GM08714 (cell line): ENCODE results near the gene CGGBP1.
A peak's percentile ranks its signal among the peaks of the same experiment; 100 is the strongest.

ENCODE experiments used
- H3K4me3 ChIP-seq: fragments of 200-500 bp; sonication (Bioruptor generic); 2 replicates; pipeline ENCODE4 v1.5.1; 2014; ENCODE audit warnings: mild to moderate bottlenecking, low read length, inconsistent platforms
- ZNF274 ChIP-seq: IDR thresholded peaks from 2 replicates; pipeline ENCODE4 v1.6.1; 2012; ENCODE audit warnings: mild to moderate bottlenecking, low read depth, low read length

Gene CGGBP1, protein sequence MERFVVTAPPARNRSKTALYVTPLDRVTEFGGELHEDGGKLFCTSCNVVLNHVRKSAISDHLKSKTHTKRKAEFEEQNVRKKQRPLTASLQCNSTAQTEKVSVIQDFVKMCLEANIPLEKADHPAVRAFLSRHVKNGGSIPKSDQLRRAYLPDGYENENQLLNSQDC

DNA sequence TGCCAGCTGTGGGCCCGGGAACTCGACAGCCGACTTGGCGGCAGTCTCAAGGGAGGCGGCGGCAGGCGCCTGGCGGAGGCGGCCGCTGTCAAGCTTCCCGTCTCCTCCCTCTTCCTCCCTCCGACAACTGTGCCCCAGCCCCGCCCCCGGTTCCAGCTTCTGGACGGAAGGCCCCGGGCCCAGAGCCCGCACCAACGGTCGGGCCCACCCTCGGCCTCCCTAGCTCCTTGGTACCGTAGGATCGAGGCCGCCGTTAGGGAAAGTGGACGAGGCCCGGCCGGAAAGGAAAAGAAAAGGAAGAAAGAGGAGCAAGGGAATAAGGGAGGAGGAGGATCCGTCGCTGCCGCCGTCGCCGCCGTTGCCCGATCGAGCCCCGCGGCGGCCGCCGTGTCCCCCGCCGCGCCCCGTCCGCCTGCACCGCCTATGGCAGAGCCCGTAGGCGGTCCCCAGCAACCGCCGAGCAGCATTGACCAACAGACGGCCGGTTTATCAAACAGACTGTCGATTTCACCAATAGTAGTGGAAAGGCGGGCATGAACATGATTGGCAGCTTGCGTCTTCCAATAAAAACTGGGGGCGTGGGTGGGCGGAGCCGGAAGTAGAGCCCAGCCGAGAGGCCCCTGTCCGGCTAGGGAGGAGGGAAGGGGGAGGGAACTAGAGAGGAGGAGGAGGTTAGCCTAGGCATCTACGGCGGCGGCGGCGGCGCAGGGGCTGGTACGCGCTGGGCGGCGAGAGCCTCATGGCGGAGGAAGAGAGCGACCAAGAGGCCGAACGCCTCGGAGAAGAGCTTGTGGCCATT, at the start of gene CGGBP1, which contains the start of gene ZNF654:
TSS of gene CGGBP1 (minus strand) at position 425 of the 799 bp plus-strand sequence. CDS start 3,029 bp downstream, outside the sequence.
TSS of gene ZNF654 (plus strand) at position 675 of the 799 bp plus-strand sequence. CDS start at position 740, 65 bp downstream.
- peak within 1 kb of the TSS; percentile 100 for H3K4me3 ChIP-seq
- TF ChIP-seq ZNF274 = no peak

DNA sequence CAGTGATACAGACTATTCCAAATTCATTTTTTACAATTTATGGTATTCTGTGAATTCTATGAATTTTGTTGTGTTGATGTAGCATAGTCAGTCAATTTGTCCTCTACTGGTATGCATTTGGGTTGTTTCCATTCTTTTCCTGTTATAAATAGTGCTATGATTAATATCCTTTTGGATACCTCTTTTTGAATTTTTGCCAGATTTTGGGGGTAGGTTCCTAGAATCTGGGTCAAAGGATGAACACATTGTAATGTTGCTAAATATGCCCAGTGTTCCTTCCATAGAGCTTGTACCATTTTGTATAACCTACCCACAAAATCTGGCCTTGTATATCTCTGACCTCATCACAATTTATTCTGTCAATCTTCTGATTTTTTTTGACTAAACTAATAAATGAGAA, 46.5 kb upstream of the CGGBP1 start:
- TF ChIP-seq ZNF274 = no peak
- H3K4me3 ChIP-seq = no peak overlapping the region

DNA sequence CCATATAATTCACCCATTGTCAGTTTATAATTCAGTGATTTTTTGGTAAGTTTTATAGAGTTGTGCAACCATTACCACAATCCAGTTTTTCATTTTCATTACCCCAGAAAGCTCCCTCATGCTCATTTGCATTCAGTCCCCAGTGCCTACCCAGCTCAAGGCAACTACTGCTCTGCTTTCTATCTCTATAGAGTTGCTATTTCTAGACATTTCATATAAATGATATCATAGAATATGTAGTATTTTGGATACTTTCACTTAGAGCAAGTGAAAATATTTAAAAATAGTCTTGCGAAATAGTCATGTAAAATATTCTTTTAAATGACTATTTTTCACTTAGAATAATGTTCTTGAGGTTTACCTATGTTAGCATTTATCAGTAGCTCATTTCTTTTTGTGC, 42.3 kb upstream of the CGGBP1 start:
- H3K4me3 ChIP-seq = no peak overlapping the region
- no peak for TF ChIP-seq ZNF274

DNA sequence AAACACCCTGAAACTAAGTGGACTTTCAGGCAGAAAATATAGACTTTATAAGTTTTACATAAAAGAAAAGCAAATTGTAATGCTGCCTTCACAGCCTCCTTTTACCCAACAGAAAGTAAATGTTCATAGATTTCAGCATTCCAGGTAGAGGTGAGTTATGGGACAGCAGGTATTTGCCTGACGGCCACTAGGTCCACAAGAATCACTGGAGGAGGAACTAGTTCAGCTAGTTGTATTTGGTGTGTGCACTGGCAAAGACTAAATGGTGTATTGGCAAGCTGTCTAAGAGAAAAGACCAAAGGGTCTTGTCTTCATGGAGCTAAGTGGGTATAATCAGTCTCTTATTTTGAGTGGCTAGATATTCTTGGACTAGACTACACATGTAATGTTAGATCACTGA, 34.5 kb upstream of the CGGBP1 start:
- no peak overlapping the region for H3K4me3 ChIP-seq
- no peak for TF ChIP-seq ZNF274

DNA sequence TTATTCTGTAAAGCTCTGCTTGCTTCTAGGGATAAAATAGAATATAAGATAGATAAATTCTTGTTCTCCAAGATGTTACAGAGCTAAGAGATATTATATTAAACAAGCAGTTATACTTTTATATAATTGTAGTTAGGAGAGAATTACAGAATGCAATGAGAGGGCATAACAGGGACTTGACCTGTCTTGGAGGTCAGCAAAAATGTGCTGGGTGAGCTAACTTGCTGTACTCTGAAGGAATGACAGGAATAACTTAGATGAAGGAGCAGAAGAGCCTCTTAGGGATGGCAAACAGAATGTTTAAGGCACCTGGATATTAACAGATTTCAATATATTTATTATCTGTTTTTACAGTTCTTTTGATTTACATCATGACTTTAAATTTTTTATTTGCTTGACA, 33.5 kb upstream of the CGGBP1 start:
- TF ChIP-seq ZNF274 = no peak
- H3K4me3 ChIP-seq = no peak overlapping the region

DNA sequence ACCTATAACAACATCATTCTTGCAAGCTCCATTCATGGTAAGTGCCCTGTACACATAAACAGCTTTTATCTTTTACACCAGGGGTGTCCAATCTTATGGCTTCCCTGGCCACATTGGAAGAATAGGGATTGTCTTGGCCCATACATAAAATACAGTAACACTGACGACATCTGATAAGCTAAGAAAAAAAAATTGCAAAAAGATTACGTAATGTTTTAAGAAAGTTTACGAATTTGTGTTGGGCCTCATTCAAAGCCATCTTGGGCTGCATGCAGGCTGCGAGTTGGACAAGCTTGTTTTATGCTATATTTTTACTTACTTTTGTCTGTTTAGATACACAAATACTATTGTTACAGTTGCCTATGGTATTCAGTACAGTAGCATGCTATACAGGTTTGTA, 31.9 kb upstream of the CGGBP1 start:
- no peak overlapping the region for H3K4me3 ChIP-seq
- no peak for TF ChIP-seq ZNF274

DNA sequence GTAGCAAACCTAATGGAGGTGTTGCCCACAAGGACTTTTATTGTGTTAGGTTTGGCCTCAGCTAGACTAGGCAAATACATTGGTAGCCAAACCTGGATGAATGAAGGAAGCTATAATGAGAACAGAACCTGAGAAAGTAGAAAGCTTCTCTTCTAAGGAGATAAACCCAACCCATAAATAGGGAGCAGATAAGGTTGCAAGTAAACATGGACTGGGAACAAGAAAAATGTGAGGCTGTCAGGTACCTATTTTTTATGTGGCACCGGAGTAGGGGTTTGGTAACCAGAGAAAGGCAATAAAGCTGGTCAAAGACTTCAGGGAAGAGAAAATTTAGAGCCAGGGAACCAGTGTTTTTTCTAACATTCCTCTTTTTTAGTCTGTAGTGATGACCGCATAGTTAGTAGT, 25.3 kb upstream of the CGGBP1 start:
- H3K4me3 ChIP-seq = no peak overlapping the region

DNA sequence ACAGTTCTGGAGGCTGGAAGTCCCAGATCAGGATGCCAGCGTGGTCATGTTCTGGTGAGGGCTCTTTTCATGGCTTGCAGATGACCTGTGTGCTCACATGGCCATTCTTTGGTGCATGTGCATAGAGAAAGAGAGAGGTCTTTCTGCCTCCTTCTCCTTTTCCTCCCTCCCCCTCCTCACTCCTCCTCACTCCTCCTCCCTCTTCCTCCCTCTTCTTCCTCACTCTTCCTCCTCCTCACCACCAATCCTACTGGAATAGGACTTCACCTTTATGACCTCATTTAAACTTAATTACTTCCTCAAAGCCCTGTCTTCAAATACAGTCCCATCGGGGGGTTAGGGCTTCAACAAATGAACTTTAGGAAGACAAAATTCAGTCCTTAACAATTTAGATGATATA, 24.0 kb upstream of the CGGBP1 start:
- no peak for TF ChIP-seq ZNF274
- H3K4me3 ChIP-seq = no peak overlapping the region

More for the DNA sequence above, 25.3 kb upstream of the CGGBP1 start:
- no peak for TF ChIP-seq ZNF274

DNA sequence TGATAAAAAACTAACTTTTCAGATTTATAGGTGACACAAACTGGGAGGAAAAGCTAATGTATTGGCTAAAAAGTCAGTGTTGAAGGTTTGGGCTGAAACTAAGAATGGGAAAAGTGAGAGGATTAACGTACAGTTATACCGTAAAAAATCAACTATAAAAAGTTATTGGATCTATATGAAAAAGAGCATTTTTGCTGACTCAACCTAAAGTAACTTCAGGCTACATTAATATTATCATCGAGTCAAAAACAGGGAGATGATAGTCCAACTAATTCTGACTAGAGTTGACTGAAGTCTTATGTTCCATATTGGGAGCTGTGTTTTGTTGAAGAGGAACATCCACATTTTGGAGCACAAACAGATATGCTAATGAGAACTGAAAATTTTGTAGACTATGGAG, 20.1 kb upstream of the CGGBP1 start:
- no peak overlapping the region for H3K4me3 ChIP-seq
- no peak for TF ChIP-seq ZNF274

DNA sequence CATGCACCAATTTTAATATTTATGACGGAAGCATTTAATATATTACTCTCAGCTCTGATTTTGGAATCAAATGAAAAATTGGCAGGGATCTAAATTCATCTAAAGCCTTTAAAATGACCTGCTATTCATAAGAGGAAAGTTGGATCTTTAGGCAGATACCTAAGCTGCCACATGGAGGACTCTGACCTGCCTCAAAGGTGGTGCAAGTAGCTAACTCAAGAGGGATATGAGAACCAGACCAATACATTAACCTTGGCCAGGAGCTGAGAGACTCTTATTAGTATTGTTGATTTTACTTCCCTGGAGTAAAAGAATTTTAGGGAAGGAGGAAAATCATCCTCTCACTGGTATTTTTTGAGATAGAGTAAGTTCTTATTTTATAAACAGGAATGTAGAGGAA, 17.9 kb upstream of the CGGBP1 start:
- no peak overlapping the region for H3K4me3 ChIP-seq
- TF ChIP-seq ZNF274 = no peak

DNA sequence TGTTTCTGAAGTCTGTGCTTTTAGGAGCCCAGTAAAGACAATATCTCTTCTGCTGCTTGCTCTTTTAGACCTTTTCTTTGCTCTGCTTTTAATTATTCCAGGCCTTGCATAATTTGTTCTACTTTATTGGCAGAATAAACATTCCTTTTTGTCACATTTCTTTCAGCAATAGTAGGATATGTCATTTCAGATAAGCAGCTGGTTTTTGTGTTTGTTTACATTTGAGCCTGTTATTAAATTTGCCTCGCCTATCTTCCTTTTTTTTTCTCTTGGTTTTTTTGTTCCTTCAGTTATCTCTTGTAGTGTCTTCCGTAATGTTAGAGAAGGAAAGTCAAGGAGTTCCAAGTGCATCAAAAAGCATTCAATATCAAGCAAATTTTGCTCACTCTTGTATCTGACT, 16.7 kb upstream of the CGGBP1 start:
- TF ChIP-seq ZNF274 = no peak
- H3K4me3 ChIP-seq = no peak overlapping the region

DNA sequence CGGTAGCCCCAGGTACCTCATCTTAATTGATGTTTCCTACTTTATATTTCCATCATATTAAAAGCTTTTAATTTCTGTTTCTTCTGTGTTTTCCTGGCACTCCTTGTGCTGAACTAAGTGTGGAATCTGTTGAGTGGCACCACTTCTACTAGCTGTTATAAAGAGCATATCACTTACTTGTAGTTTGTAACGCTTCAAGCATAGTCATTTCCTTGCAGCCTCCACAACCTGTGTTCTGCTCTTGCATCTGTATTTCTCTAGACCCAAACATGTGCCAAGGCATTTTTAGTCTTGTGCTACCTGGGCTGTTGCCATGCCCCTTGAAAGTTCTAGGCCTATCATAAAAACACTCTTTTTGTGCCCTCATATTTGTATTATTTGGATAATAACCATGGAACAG, 16.3 kb upstream of the CGGBP1 start:
- TF ChIP-seq ZNF274 = no peak
- no peak overlapping the region for H3K4me3 ChIP-seq

DNA sequence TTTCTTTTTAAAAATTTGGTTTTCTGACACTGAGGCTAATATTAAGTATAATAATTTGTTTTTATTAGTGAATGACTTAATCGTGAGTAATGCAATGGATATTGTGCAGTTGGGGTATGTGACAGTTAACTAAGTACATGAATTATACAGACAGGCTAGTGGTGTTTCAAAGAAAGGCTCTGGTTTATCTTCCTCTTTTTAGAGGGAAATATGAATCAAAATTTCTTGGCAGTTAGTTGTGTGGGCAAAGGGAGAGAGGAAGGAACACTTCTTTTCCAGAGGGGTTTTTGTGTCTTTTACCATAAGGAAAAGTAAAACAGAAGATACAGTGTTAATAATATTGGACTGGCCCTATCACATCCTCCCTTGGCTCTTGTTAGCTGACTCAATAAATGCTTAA, 2.9 kb upstream of the CGGBP1 start:
- H3K4me3 ChIP-seq = no peak overlapping the region; the same call in 1 of the 2 replicates
- TF ChIP-seq ZNF274 = no peak

DNA sequence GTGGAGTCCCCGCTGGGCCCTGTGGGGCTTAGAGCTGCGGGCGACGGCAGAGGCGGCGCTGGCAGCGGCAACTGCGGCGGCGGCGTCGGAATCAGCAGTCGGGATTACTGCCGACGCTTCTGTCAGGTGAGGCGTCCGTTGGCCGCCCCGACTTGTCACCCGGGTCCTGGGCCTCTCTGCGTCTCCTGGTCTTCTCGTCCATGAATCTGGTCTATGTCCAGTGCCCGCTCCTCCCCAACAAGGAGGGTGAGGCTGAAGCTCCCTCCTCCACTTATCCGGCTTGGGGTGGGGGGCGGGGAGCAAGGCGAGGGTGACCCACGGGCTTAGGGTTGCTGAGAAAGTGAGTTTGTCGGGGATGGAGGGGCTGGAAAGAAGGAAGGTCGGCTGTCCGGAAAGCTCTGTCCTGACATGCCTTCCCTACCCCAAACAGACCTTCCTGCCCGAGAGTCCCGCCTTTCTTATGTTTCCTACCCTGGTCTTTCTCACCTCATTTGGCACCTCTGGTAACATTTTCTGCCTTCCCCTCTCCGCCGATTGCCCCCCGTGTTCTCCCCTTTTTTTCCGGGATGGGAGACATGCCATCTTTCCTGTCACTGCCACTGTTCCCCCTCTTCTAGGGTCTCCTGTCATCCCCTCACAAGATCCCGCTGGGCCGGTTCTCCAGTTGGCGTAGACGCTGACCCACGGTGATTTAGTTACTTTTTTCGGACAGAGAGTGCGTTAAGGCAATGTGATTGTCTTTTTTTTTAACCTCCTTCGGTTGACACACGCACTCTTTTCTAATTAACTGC, 770 bp upstream of the CGGBP1 start:
- H3K4me3 ChIP-seq = peak overlapping the region; percentile 88
- no peak for TF ChIP-seq ZNF274

DNA sequence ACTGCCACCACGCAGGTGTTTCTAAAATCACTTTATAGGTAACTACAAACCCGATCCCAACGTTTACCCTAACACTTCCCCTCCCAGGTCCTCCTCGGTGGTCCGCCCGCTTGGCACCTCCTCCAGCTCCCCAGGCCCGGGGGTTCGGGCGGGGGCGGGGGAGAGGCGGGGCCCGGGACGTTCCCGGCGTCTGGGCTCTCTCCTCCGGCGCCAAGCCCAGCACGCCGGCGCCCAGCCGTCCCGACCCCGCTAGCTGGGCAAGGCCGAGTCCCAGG, 562 bp downstream of the CGGBP1 start:
- peak overlapping the region; percentile 100 for H3K4me3 ChIP-seq
- no peak for TF ChIP-seq ZNF274
